HFFc6 (cell line): ENCODE results near the gene SH2D5. TPM values are rescaled to one million over a fixed set of nuclear protein-coding genes. Genes with fewer than 3 reads are reported as not detected.

Source experiments
- DNase-seq: peaks from one replicate; pipeline ENCODE4 v3.0.0-alpha.2; 2018
- H3K27ac Mint-ChIP-seq: 2 replicates; pipeline ENCODE4 v1.8.0; 2020; ENCODE audit warnings: mild to moderate bottlenecking, mixed read lengths
- H3K27me3 Mint-ChIP-seq: 2 replicates; pipeline ENCODE4 v1.8.0; 2021; ENCODE audit warnings: mild to moderate bottlenecking, moderate library complexity, mixed read lengths; ENCODE audit not compliant: insufficient read depth
- H3K36me3 Mint-ChIP-seq: 2 replicates; pipeline ENCODE4 v1.8.0; 2021; ENCODE audit warnings: low read depth, mixed read lengths
- H3K4me1 Mint-ChIP-seq: 2 replicates; pipeline ENCODE4 v1.8.0; 2020; ENCODE audit warnings: low read depth, mixed read lengths
- H3K4me3 Mint-ChIP-seq: 2 replicates; pipeline ENCODE4 v1.8.0; 2020; ENCODE audit warnings: mild to moderate bottlenecking, moderate library complexity, mixed read lengths
- H3K9me3 Mint-ChIP-seq: 2 replicates; pipeline ENCODE4 v1.8.0; 2020; ENCODE audit warnings: mild to moderate bottlenecking, mixed read lengths
- CTCF ChIP-seq: fragments of 200-600 bp; sonication (generic); IDR thresholded peaks from 2 replicates; pipeline ENCODE4 v1.5.0; 2021; ENCODE audit warnings: antibody characterized with exemption, mild to moderate bottlenecking
- total RNA-seq, 6 experiments: library from RNA; stranded (reverse); fragmentation: NEBNext Ultra II Directional; extraction: Animal tissue kit (Norgen Biotek cat#: 25700); gene quantifications; 2 replicates in 1 of 6; 3 replicates in 5 of 6; pipeline ENCODE4 v1.2.3, GENCODE V29; 2021

Gene SH2D5
- total RNA-seq, 6 experiments from 2014 or later = 12.0 to 15.9 (median 13.2) TPM

- Mint-ChIP-seq H3K27me3 (no peaks in the 10 kb centered on the region), H3K9me3 (no peaks in the 10 kb centered on the region), H3K36me3 (no peaks in the 10 kb centered on the region), H3K4me3 (no peak overlapping the region), H3K27ac (no peak overlapping the region), H3K4me1 (peaks cover 8% of the 10 kb centered on the region; the same call in 1 of the 2 replicates)
- DNase-seq = no peak
- no peak for TF ChIP-seq CTCF
Observed at GRCh38 chr1:20715406-20715805, 17.1 kb downstream of the SH2D5 start.

- peaks cover 8% of the 10 kb centered on the region; the same call in 1 of the 2 replicates for H3K4me1 Mint-ChIP-seq
- no peaks in the 10 kb centered on the region for H3K27me3 Mint-ChIP-seq
- H3K9me3 Mint-ChIP-seq = no peaks in the 10 kb centered on the region
- no peak for DNase-seq
- no peaks in the 10 kb centered on the region for H3K36me3 Mint-ChIP-seq
- TF ChIP-seq CTCF = no peak
- no peak overlapping the region for H3K4me3 Mint-ChIP-seq
- H3K27ac Mint-ChIP-seq = no peak overlapping the region
Observed at GRCh38 chr1:20713440-20713839, 19.1 kb downstream of the SH2D5 start.

- no peak for DNase-seq
- no peaks in the 10 kb centered on the region; the same call in 1 of the 2 replicates for H3K27me3 Mint-ChIP-seq
Observed at GRCh38 chr1:20712215-20712577, 20.3 kb downstream of the SH2D5 start.

GRCh38 chr1:20711285-20712214 is 21.0 kb downstream of the SH2D5 start:
- Mint-ChIP-seq H3K27me3 (no peaks in the 10 kb centered on the region; the same call in 1 of the 2 replicates), H3K36me3 (peaks cover 6% of the 10 kb centered on the region; the same call in 1 of the 2 replicates), H3K4me1 (peaks cover 10% of the 10 kb centered on the region; the same call in 1 of the 2 replicates), H3K4me3 (no peak overlapping the region), H3K9me3 (no peaks in the 10 kb centered on the region), H3K27ac (no peak overlapping the region)
- TF ChIP-seq CTCF = peak; percentile 23; the same call in 1 of the 2 replicates
- DNase-seq = no peak

More at GRCh38 chr1:20712215-20712577, 20.3 kb downstream of the SH2D5 start:
- Mint-ChIP-seq H3K4me1 (peaks cover 10% of the 10 kb centered on the region; the same call in 1 of the 2 replicates), H3K36me3 (peaks cover 3% of the 10 kb centered on the region; the same call in 1 of the 2 replicates), H3K27ac (no peak overlapping the region), H3K4me3 (no peak overlapping the region), H3K9me3 (no peaks in the 10 kb centered on the region)
- no peak for TF ChIP-seq CTCF

- Mint-ChIP-seq H3K27me3 (no peaks in the 10 kb centered on the region; the same call in 1 of the 2 replicates), H3K36me3 (peaks cover 6% of the 10 kb centered on the region; the same call in 1 of the 2 replicates), H3K9me3 (no peaks in the 10 kb centered on the region), H3K4me3 (no peak overlapping the region), H3K4me1 (peaks cover 6% of the 10 kb centered on the region; the same call in 1 of the 2 replicates), H3K27ac (no peak overlapping the region)
- TF ChIP-seq CTCF = no peak
- no peak for DNase-seq
Observed at GRCh38 chr1:20710469-20711284, 21.8 kb downstream of the SH2D5 start.
